GM19043 (cell line): ENCODE data around the gene TFCP2.

Experiments used
- ATAC-seq: cut with Tn5 transposase; IDR thresholded peaks from one replicate; pipeline ENCODE4 v1.9.1; 2021; ENCODE audit warnings: low read depth; ENCODE audit not compliant: unreplicated experiment

TFCP2 gene

DNA sequence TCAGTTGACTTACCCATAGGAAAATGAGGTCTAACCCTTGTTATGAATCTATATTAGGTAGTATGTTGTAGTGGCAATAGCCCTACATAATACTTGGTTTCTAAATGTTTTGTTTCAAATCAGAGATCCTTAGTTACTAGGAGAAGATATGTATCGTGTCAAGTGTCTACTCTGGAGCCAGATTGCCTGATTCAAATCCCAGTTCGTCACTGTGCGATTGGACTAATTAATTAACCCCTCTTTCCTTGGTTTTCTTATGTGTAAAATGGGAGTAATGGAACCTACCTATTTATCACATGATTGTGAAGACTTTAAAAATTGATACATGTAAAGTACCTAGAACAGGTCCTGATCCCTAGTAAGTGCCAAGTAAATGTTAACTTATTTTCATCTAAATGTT is 123.4 kb downstream of the TFCP2 start:
- no peak for ATAC-seq

DNA sequence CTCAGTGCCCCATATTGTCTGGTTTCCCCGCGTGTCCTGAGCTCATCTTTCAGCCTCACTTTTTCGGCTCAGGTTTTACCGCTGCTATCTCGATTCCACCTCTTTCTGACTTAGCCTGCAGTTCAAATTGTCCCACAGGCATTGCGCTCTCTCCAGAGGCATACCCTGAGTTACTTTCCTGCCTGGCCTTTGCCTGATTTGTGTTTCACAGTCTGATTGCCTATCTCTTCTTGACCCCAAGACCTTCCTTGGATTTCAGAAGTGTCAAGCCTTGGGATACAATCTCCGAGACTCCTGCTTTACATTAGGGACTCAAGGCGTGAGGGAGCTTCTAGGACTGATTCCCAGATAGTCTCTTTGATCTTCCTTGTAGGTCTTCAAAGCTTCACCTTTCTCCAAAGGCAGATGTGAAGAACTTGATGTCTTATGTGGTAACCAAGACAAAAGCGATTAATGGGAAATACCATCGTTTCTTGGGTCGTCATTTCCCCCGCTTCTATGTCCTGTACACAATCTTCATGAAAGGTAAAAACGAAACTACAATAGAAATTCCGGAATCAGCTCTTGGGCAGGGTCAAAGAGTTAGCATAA is 124.2 kb downstream of the TFCP2 start:
- ATAC-seq, result no peak

DNA sequence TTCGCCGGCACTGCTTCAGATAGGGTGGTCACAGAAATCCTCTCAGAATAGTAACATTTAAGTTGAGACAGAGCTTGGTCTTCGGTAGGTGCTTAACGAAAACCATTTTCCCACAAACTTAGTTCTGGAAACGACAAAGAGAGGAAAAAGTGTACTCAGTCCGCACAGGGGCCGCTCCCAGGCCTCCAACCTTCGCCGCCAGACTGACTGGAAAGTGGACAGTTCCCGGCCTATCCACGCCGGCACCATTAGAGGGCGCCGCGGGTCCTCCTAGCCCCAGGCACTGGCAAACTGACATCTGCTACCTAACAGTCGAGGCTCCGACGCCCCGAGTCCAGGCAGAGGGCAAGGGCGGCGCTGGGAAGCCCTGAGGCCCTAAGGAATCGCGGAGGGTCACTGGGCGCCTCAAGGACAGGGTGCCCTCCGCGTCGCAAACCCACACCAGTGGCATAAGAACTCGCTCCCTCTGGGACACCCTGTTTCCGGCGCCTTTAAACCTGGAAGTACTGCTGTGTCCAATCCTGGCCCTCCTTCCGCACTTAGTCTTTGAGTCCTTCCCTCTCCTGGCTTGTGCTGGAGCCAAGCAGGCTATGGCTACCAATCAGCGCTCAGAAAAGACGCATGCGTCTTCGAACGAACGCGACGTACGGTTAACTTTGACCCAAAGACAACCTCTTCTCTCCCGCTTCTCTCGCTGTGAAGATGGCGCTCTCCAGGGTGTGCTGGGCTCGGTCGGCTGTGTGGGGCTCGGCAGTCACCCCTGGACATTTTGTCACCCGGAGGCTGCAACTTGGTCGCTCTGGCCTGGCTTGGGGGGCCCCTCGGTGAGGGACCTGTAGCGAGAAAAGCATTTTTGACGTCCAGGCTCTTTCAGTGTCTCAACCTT is 125.0 kb downstream of the TFCP2 start, which contains the start of gene LETMD1:
Gene LETMD1, plus strand, starts transcription at position 673 of the 886 bp plus-strand sequence. Its CDS starts 30 bp downstream, at position 703.
- ATAC-seq, result peak; percentile 97
